ENCODE results near the gene PRR36.
"Not testable (repeated sequence)": the region's sequence is repeated elsewhere in the genome, so short reads cannot be mapped to it uniquely, and the experiment has no call there.

PRR36 gene

DNA sequence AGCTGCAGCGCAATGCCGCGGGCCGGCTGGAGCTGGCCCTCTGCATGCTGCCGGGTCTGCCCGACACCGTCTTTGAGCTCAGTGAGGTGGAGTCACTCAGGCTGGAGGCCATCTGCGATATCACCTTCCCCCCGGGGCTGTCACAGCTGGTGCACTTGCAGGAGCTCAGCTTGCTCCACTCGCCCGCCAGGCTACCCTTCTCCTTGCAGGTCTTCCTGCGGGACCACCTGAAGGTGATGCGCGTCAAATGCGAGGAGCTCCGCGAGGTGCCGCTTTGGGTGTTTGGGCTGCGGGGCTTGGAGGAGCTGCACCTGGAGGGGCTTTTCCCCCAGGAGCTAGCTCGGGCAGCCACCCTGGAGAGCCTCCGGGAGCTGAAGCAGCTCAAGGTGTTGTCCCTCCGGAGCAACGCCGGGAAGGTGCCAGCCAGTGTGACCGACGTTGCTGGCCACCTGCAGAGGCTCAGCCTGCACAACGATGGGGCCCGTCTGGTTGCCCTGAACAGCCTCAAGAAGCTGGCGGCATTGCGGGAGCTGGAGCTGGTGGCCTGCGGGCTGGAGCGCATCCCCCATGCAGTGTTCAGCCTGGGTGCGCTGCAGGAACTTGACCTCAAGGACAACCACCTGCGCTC lies 25.7 kb upstream of the PRR36 start:
- Histone ChIP-seq H3K9me3 (ENCODE audit: low read length) (peaks cover 3% of the 10 kb centered on the region), H3K27me3 (ENCODE audit: insufficient read depth, low read length) (no peaks in the 10 kb centered on the region), H3K4me1 (ENCODE audit: insufficient read depth, low read length) (peaks cover 11% of the 10 kb centered on the region), H3K4me3 (ENCODE audit: low read length) (no peak overlapping the region), H2AFZ (ENCODE audit: low read depth, low read length) (no peak overlapping the region), H3K36me3 (ENCODE audit: insufficient read depth, low read length) (no peaks in the 10 kb centered on the region)

DNA sequence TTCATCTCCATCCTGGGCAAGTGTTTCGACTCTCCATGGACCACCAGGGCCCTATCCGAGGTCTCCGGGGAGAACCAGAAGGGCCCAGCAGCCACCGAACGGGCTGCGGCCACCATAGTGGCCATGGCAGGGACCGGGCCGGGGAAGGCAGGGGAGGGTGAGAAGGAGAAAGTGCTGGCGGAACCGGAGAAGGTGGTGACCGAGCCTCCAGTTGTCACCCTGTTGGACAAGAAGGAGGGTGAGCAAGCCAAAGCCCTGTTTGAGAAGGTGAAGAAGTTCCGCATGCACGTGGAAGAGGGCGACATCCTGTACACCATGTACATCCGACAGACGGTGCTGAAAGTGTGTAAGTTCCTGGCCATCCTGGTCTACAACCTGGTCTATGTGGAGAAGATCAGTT lies 24.8 kb upstream of the PRR36 start:
- H3K4me3 ChIP-seq (ENCODE audit: low read length) = no peak overlapping the region
- H3K9me3 ChIP-seq (ENCODE audit: low read length) = peaks cover 3% of the 10 kb centered on the region
- no peaks in the 10 kb centered on the region for H3K36me3 ChIP-seq (ENCODE audit: insufficient read depth, low read length)
- H2AFZ ChIP-seq (ENCODE audit: low read depth, low read length) = no peak overlapping the region
- H3K4me1 ChIP-seq (ENCODE audit: insufficient read depth, low read length) = peaks cover 6% of the 10 kb centered on the region
- peaks cover 2% of the 10 kb centered on the region for H3K27me3 ChIP-seq (ENCODE audit: insufficient read depth, low read length)

GRCh38 chr19:7897292-7897691 lies 23.1 kb upstream of the PRR36 start:
- Histone ChIP-seq H3K36me3 (ENCODE audit: insufficient read depth, low read length) (no peaks in the 10 kb centered on the region), H3K4me3 (ENCODE audit: low read length) (no peak overlapping the region), H3K4me1 (ENCODE audit: insufficient read depth, low read length) (no peaks in the 10 kb centered on the region), H2AFZ (ENCODE audit: low read depth, low read length) (no peak overlapping the region), H3K9me3 (ENCODE audit: low read length) (peaks cover 3% of the 10 kb centered on the region), H3K27me3 (ENCODE audit: insufficient read depth, low read length) (peaks cover 2% of the 10 kb centered on the region)

GRCh38 chr19:7895565-7895964 lies 21.4 kb upstream of the PRR36 start:
- Histone ChIP-seq H3K9me3 (ENCODE audit: low read length) (peaks cover 3% of the 10 kb centered on the region), H3K36me3 (ENCODE audit: insufficient read depth, low read length) (no peaks in the 10 kb centered on the region), H3K4me1 (ENCODE audit: insufficient read depth, low read length) (no peaks in the 10 kb centered on the region), H3K4me3 (ENCODE audit: low read length) (no peak overlapping the region), H3K27me3 (ENCODE audit: insufficient read depth, low read length) (peaks cover 2% of the 10 kb centered on the region), H2AFZ (ENCODE audit: low read depth, low read length) (no peak overlapping the region)

DNA sequence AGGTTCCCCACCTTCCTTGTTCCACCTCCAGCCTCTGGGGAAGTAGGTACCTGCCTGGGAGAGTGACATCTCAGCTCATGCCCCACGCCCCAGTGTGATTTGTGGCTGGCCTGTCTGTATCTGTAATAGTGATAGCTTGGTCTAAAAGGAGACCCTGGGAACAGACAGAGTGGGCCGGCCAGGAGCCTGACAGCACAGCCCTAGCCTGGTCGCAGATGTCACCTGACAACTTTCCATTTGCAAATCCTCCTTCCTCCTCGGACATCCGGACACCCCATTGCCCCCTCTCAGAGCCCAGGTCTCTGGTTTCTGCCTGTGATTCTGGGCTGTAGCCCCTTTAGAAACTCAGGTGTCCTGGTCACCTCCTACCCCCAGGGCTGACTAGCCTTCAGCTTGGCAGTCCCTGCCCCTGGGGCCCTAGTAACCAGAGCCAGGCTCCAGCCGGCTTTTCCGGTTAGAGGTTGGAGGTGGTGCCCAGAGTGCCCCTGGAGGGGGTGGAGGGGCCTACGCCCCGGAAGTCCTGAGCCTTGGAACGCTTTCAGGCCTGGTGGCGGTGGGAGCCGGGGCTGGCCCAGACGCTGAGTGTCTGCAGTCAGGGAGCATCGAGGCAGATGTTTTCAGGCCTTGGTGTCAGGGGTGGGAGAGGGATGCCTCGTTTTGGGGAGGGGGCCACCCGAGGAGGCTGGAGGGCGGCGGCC lies 20.6 kb upstream of the PRR36 start:
- Histone ChIP-seq H3K27me3 (ENCODE audit: insufficient read depth, low read length) (peaks cover 5% of the 10 kb centered on the region), H2AFZ (ENCODE audit: low read depth, low read length) (no peak overlapping the region), H3K4me1 (ENCODE audit: insufficient read depth, low read length) (no peaks in the 10 kb centered on the region), H3K4me3 (ENCODE audit: low read length) (no peak overlapping the region), H3K36me3 (ENCODE audit: insufficient read depth, low read length) (no peaks in the 10 kb centered on the region), H3K9me3 (ENCODE audit: low read length) (no peaks in the 10 kb centered on the region)

GRCh38 chr19:7893362-7894101 lies 19.3 kb upstream of the PRR36 start:
- H3K4me3 ChIP-seq (ENCODE audit: low read length); H2AFZ ChIP-seq (ENCODE audit: low read depth, low read length); H3K9me3 ChIP-seq (ENCODE audit: low read length); H3K36me3 ChIP-seq (ENCODE audit: insufficient read depth, low read length); H3K4me1 ChIP-seq (ENCODE audit: insufficient read depth, low read length): not testable (repeated sequence)
- H3K27me3 ChIP-seq (ENCODE audit: insufficient read depth, low read length) = peaks cover 13% of the 10 kb centered on the region

- no peaks in the 10 kb centered on the region for H3K9me3 ChIP-seq (ENCODE audit: low read length)
- no peaks in the 10 kb centered on the region for H3K36me3 ChIP-seq (ENCODE audit: insufficient read depth, low read length)
- no peaks in the 10 kb centered on the region for H3K4me1 ChIP-seq (ENCODE audit: insufficient read depth, low read length)
- peaks cover 25% of the 10 kb centered on the region for H3K27me3 ChIP-seq (ENCODE audit: insufficient read depth, low read length)
- H3K4me3 ChIP-seq (ENCODE audit: low read length) = no peak overlapping the region
- H2AFZ ChIP-seq (ENCODE audit: low read depth, low read length) = no peak overlapping the region
Measured at GRCh38 chr19:7888826-7889217, 14.6 kb upstream of the PRR36 start.

- Histone ChIP-seq H3K36me3 (ENCODE audit: insufficient read depth, low read length) (no peaks in the 10 kb centered on the region), H3K4me3 (ENCODE audit: low read length) (no peak within 1 kb of the TSS), H3K27me3 (ENCODE audit: insufficient read depth, low read length) (peaks cover 25% of the 10 kb centered on the region), H3K4me1 (ENCODE audit: insufficient read depth, low read length) (no peaks in the 10 kb centered on the region), H3K9me3 (ENCODE audit: low read length) (no peaks in the 10 kb centered on the region), H2AFZ (ENCODE audit: low read depth, low read length) (no peak within 1 kb of the TSS)
Measured at GRCh38 chr19:7888145-7888825, 14.1 kb upstream of the PRR36 start, which contains the start of gene LRRC8E. Gene LRRC8E (plus strand): TSS chr19:7888510. CDS start chr19:7895604, 7,094 bp downstream.

DNA sequence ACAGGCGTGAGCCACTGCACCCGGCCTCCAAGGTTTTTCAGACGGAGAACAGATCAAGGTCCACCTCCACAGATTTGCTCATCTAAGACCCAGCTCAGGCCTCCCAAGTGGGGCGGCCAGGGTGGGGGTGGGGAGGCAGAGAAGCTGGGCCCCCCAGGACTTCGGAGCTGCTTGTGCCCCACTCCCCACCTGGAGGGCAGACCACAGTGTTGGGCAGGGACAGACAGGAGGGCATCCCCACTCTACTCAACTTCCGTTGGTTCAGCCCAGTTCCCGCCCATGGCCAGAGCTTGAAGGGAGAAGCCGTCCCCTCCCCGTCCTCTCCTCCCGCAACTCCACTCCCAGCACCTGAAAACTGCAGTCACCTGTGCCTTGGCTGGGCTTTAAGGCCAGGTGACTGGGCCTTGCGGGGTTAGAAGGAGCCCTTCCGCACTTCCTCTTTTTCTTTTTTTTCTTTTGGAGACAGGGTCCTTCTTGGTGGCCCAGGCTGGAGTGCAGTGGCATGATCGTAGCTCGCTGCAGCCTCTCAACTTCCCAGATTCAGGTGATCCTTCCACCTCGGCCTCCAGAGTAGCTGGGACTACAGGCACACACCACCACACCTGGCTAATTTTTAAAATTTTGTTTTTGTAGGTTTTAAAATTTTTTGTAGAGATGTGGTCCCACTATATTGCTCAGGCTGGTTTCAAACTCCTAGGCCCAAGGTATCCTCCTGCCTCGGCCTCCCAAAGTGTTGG lies 13.4 kb upstream of the PRR36 start:
- Histone ChIP-seq H3K4me3 (ENCODE audit: low read length) (no peak overlapping the region), H2AFZ (ENCODE audit: low read depth, low read length) (no peak overlapping the region), H3K4me1 (ENCODE audit: insufficient read depth, low read length) (no peaks in the 10 kb centered on the region), H3K9me3 (ENCODE audit: low read length) (no peaks in the 10 kb centered on the region), H3K27me3 (ENCODE audit: insufficient read depth, low read length) (peaks cover 25% of the 10 kb centered on the region), H3K36me3 (ENCODE audit: insufficient read depth, low read length) (no peaks in the 10 kb centered on the region)

DNA sequence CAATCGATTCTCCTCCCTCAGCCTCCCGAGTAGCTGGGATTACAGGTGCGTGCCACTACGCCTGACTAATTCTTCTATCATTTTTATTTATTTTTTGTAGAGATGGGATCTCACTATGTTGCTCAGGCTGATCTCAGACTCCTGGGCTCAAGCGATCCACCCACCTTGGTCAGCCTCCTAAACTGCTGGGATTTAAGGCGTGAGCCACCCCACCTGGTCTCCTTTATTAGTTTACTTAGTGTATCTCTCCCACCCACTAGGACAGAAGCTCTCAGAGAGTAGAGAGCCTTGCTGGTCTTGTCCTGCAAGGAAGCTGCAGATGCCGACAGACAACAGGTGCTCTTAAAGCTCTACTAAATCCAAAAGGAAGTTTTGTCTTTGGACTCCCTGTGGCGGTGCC lies 11.6 kb upstream of the PRR36 start:
- Histone ChIP-seq H3K9me3 (ENCODE audit: low read length) (no peaks in the 10 kb centered on the region), H3K36me3 (ENCODE audit: insufficient read depth, low read length) (no peaks in the 10 kb centered on the region), H2AFZ (ENCODE audit: low read depth, low read length) (no peak overlapping the region)

GRCh38 chr19:7883796-7884570 lies 9.8 kb upstream of the PRR36 start:
- H3K36me3 ChIP-seq (ENCODE audit: insufficient read depth, low read length) = no peaks in the 10 kb centered on the region
- no peaks in the 10 kb centered on the region for H3K9me3 ChIP-seq (ENCODE audit: low read length)
- H3K4me1 ChIP-seq (ENCODE audit: insufficient read depth, low read length) = no peaks in the 10 kb centered on the region
- no peak overlapping the region for H3K4me3 ChIP-seq (ENCODE audit: low read length)
- no peak overlapping the region for H2AFZ ChIP-seq (ENCODE audit: low read depth, low read length)
- H3K27me3 ChIP-seq (ENCODE audit: insufficient read depth, low read length) = peaks cover 19% of the 10 kb centered on the region

More for the DNA sequence above, 11.6 kb upstream of the PRR36 start:
- H3K4me1 ChIP-seq (ENCODE audit: insufficient read depth, low read length) = no peaks in the 10 kb centered on the region
- peaks cover 25% of the 10 kb centered on the region for H3K27me3 ChIP-seq (ENCODE audit: insufficient read depth, low read length)
- no peak overlapping the region for H3K4me3 ChIP-seq (ENCODE audit: low read length)

DNA sequence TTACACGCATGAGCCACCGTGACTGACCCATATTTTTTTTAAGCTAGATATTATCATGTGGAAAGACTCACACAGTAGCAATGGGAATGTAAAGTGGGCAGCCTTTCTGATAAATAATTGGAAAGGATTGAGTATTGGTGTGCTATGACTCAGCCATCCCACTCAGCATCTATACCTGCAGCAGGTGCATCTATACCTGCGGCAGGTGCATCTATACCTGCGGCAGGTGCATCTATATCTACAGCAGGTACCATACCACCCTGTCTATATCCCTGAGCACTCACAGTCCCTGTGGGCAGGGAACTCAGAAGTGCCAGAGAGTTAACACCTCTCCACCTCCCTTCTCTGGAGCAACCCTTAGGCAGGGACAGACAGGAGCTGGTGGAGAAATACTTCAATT lies 8.9 kb upstream of the PRR36 start:
- no peaks in the 10 kb centered on the region for H3K36me3 ChIP-seq (ENCODE audit: insufficient read depth, low read length)
- H3K9me3 ChIP-seq (ENCODE audit: low read length) = no peaks in the 10 kb centered on the region
- no peaks in the 10 kb centered on the region for H3K4me1 ChIP-seq (ENCODE audit: insufficient read depth, low read length)
- peaks cover 11% of the 10 kb centered on the region for H3K27me3 ChIP-seq (ENCODE audit: insufficient read depth, low read length)
- no peak overlapping the region for H2AFZ ChIP-seq (ENCODE audit: low read depth, low read length)
- H3K4me3 ChIP-seq (ENCODE audit: low read length) = no peak overlapping the region

Measured in neuron (in vitro differentiated cells).